Hepatocyte (in vitro differentiated cells): ENCODE measurements around the gene TLK2.

Source experiments
- EZH2 ChIP-seq: fragments of 200-600 bp; sonication (generic); IDR thresholded peaks from 2 replicates; pipeline ENCODE4 v1.6.1; 2016; ENCODE audit warnings: antibody characterized with exemption, mild to moderate bottlenecking, borderline replicate concordance
- EZH2phosphoT487 ChIP-seq: fragments of 200-600 bp; sonication (generic); IDR thresholded peaks from one replicate; pipeline ENCODE4 v1.6.1; 2018; ENCODE audit warnings: antibody characterized with exemption, mild to moderate bottlenecking, low read depth, moderate library complexity; ENCODE audit not compliant: unreplicated experiment, severe bottlenecking
- TF ChIP-seq, protein P1 (sequence below): fragments of 200-600 bp; sonication (generic); IDR thresholded peaks from 2 replicates; pipeline ENCODE4 v1.5.1; 2016; ENCODE audit warnings: antibody characterized with exemption, mild to moderate bottlenecking; ENCODE audit not compliant: poor library complexity

DNA sequence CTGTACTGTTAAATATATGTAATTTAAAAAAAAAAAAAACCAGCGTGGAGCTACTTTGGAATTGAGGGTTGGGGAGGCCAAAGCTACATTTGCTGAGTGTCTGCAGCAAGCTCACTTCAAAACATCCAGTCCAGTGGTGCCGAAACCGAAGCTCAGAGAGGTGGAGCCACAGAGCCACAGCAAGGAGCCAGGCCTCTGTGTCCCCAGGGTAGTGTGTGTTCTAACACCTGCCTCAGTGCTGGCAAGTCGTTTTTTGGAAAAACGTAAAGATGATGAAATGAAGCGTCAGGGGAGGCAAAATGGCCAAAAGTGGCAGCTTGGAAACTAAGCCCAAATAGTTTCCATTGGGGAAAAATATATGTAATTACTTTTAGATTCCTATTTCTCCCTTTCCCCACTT, 112.7 kb downstream of the TLK2 start:
- TF ChIP-seq, protein P1, sequence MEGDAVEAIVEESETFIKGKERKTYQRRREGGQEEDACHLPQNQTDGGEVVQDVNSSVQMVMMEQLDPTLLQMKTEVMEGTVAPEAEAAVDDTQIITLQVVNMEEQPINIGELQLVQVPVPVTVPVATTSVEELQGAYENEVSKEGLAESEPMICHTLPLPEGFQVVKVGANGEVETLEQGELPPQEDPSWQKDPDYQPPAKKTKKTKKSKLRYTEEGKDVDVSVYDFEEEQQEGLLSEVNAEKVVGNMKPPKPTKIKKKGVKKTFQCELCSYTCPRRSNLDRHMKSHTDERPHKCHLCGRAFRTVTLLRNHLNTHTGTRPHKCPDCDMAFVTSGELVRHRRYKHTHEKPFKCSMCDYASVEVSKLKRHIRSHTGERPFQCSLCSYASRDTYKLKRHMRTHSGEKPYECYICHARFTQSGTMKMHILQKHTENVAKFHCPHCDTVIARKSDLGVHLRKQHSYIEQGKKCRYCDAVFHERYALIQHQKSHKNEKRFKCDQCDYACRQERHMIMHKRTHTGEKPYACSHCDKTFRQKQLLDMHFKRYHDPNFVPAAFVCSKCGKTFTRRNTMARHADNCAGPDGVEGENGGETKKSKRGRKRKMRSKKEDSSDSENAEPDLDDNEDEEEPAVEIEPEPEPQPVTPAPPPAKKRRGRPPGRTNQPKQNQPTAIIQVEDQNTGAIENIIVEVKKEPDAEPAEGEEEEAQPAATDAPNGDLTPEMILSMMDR, result no peak
- TF ChIP-seq EZH2phosphoT487 (no peak), EZH2 (no peak)
